MCF 10A (cell line): ENCODE measurements around the gene HBQ1. TPM values are rescaled to one million over a fixed set of nuclear protein-coding genes. Genes with fewer than 3 reads are reported as not detected.
"Not testable (repeated sequence)": the region's sequence is repeated elsewhere in the genome, so short reads cannot be mapped to it uniquely, and the experiment has no call there.

Source experiments
- BruUV-seq: library from RNA; stranded (reverse); fragments of 400-500 nt; replicated peaks from 2 replicates; lab custom pipeline; 2021; lab: Mats Ljungman, UMichigan
- CTCF ChIA-PET: fragments of 300-600 bp; sonication (Branson Sonifier 250); formaldehyde crosslinking; extraction: SDS; loops from one replicate; lab custom pipeline; 2021; ENCODE audit warnings: antibody characterized with exemption, inconsistent platforms; lab: Yijun Ruan, JAX
- POLR2A ChIA-PET: fragments of 300-600, 350-650 bp; sonication (Branson Sonifier 250); formaldehyde crosslinking; extraction: SDS; loops from one replicate; lab custom pipeline; 2020; ENCODE audit warnings: antibody characterized with exemption, inconsistent platforms; lab: Yijun Ruan, JAX
- DNase-seq: peaks from one replicate; pipeline ENCODE4 v3.0.0-alpha.2; 2018; ENCODE audit not compliant: unreplicated experiment
- H3K27ac Mint-ChIP-seq: one replicate; pipeline ENCODE4 v1.8.0; 2022; ENCODE audit warnings: mild to moderate bottlenecking, low read depth, mixed read lengths; ENCODE audit not compliant: unreplicated experiment
- H3K27me3 Mint-ChIP-seq: one replicate; pipeline ENCODE4 v1.8.0; 2022; ENCODE audit warnings: mixed read lengths; ENCODE audit not compliant: insufficient read depth, unreplicated experiment
- H3K36me3 Mint-ChIP-seq: one replicate; pipeline ENCODE4 v1.8.0; 2022; ENCODE audit warnings: mild to moderate bottlenecking, moderate library complexity, mixed read lengths; ENCODE audit not compliant: insufficient read depth, unreplicated experiment
- H3K4me1 Mint-ChIP-seq: one replicate; pipeline ENCODE4 v1.8.0; 2022; ENCODE audit warnings: mixed read lengths; ENCODE audit not compliant: insufficient read depth, unreplicated experiment
- H3K4me3 Mint-ChIP-seq: one replicate; pipeline ENCODE4 v1.8.0; 2022; ENCODE audit warnings: mild to moderate bottlenecking, moderate library complexity, mixed read lengths; ENCODE audit not compliant: unreplicated experiment
- H3K9me3 Mint-ChIP-seq: one replicate; pipeline ENCODE4 v1.8.0; 2022; ENCODE audit warnings: mixed read lengths; ENCODE audit not compliant: unreplicated experiment
- CTCF ChIP-seq: fragments of 200-600 bp; IDR thresholded peaks from one replicate; pipeline ENCODE4 v1.8.0; 2022; ENCODE audit warnings: antibody characterized with exemption, mild to moderate bottlenecking; ENCODE audit not compliant: unreplicated experiment
- intact Hi-C: fragments of 100-400 bp; cut with micrococcal nuclease; formaldehyde crosslinking; loops from 2 replicates; pipeline ENCODE4 v1.14.1; 2022
- total RNA-seq: library from RNA; stranded (reverse); gene quantifications from 2 replicates; pipeline ENCODE4 v1.2.3, GENCODE V29; 2022

The HBQ1 gene
- total RNA-seq, 1 experiment from 2014 or later, result not detected

GRCh38 chr16:155031-155398 lies 25.2 kb upstream of the HBQ1 start:
- no TSS peak for BruUV-seq
- CTCF ChIA-PET, result interaction anchor here (0.6 kb wide), 1 partner anchor 207 kb away, joined by 4 read pairs; no protein-coding TSS in a partner anchor
- POLR2A ChIA-PET, result no interaction called here
- Mint-ChIP-seq H3K36me3 (no peaks in the 10 kb centered on the region), H3K27ac (no peak overlapping the region), H3K27me3 (peaks cover 40% of the 10 kb centered on the region), H3K9me3 (no peaks in the 10 kb centered on the region), H3K4me3 (peak overlapping the region; percentile 49), H3K4me1 (peaks cover 17% of the 10 kb centered on the region)
- DNase-seq, result no peak
- TF ChIP-seq CTCF, result no peak
- intact Hi-C loops, result no loop called here

- Mint-ChIP-seq H3K36me3 (no peaks in the 10 kb centered on the region), H3K9me3 (no peaks in the 10 kb centered on the region), H3K27ac (no peak overlapping the region), H3K4me3 (no peak overlapping the region), H3K4me1 (peaks cover 16% of the 10 kb centered on the region), H3K27me3 (peaks cover 39% of the 10 kb centered on the region)
- DNase-seq, result no peak
- no TSS peak for BruUV-seq
- intact Hi-C loops, result no loop called here
- ChIA-PET POLR2A (interaction anchor here (0.6 kb wide), 1 partner anchor 29 kb away, joined by 3 read pairs; no protein-coding TSS in a partner anchor), CTCF (interaction anchor here (0.5 to 0.7 kb wide), 2 partner anchors 11 to 201 kb away, joined by 3 read pairs; no protein-coding TSS in a partner anchor)
- TF ChIP-seq CTCF, result no peak
These were observed 21.0 kb upstream of the HBQ1 start for GRCh38 chr16:159136-159849.

GRCh38 chr16:160242-160641 lies 20.0 kb upstream of the HBQ1 start:
- H3K9me3 Mint-ChIP-seq, CTCF ChIA-PET, DNase-seq, H3K36me3 Mint-ChIP-seq, H3K4me1 Mint-ChIP-seq, H3K4me3 Mint-ChIP-seq, BruUV-seq, intact Hi-C loops, H3K27ac Mint-ChIP-seq: not testable (repeated sequence)
- H3K27me3 Mint-ChIP-seq, result peaks cover 30% of the 10 kb centered on the region
- POLR2A ChIA-PET, result interaction anchor here (1.1 kb wide), 1 partner anchor 15 kb away, joined by 3 read pairs; no protein-coding TSS in a partner anchor

DNA sequence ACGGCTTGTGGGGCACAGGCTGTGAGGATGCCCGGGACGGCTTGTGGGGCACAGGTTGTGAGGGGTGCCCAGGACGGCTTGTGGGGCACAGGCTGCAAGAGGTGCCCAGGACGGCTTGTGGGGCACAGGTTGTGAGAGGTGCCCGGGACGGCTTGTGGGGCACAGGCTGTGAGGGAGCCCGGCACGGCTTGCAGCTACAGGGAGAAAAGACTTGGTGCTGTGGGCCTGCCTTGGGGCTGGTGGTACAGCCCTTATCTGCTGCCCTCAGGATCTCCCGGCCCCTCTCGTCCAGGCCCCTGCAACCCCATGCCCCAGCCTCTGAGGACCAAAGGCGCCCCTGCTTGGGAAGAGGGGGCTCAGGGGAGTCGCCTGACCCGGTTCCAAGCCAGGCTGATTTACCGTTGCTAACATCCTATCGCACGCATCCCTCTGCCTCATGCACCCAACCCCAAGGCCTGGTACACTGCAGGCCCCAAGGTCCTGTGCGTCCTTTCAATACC lies 19.5 kb upstream of the HBQ1 start:
- H3K9me3 Mint-ChIP-seq, result no peaks in the 10 kb centered on the region
- CTCF ChIA-PET, result no interaction called here
- peaks cover 30% of the 10 kb centered on the region for H3K27me3 Mint-ChIP-seq
- intact Hi-C loops, result no loop called here
- H3K36me3 Mint-ChIP-seq, result no peaks in the 10 kb centered on the region
- POLR2A ChIA-PET, result interaction anchor here (1.1 kb wide), 1 partner anchor 14 kb away, joined by 3 read pairs; no protein-coding TSS in a partner anchor
- H3K4me1 Mint-ChIP-seq, result peaks cover 8% of the 10 kb centered on the region
- TF ChIP-seq CTCF, result no peak
- BruUV-seq, result no TSS peak
- H3K27ac Mint-ChIP-seq, result no peak overlapping the region
- DNase-seq, result no peak
- H3K4me3 Mint-ChIP-seq, result no peak overlapping the region
